ENCODE measurements around the gene SLC39A9. TPM values are rescaled to one million over a fixed set of nuclear protein-coding genes. Genes with fewer than 3 reads are reported as not detected.
A peak's percentile ranks its signal among the peaks of the same experiment; 100 is the strongest.
"Not testable (repeated sequence)": the region's sequence is repeated elsewhere in the genome, so short reads cannot be mapped to it uniquely, and the experiment has no call there.

Gene SLC39A9
- total RNA-seq, 1 experiment from 2014 or later = 85.0 TPM

- DNase-seq (ENCODE audit: low read depth) = not testable (repeated sequence)
These were observed 99.8 kb downstream of the SLC39A9 start for GRCh38 chr14:69498286-69498685.

- no peak for DNase-seq (ENCODE audit: low read depth)
These were observed 100.9 kb downstream of the SLC39A9 start for GRCh38 chr14:69499436-69499835.

GRCh38 chr14:69500096-69500495 lies 101.6 kb downstream of the SLC39A9 start:
- no peak for DNase-seq (ENCODE audit: low read depth)

GRCh38 chr14:69500736-69501135 lies 102.2 kb downstream of the SLC39A9 start:
- no peak for DNase-seq (ENCODE audit: low read depth)

GRCh38 chr14:69501423-69501838 lies 102.9 kb downstream of the SLC39A9 start:
- DNase-seq (ENCODE audit: low read depth) = no peak

GRCh38 chr14:69504775-69505174 lies 106.3 kb downstream of the SLC39A9 start:
- DNase-seq (ENCODE audit: low read depth) = no peak

- DNase-seq (ENCODE audit: low read depth) = peak; percentile 46
These were observed 107.1 kb downstream of the SLC39A9 start for GRCh38 chr14:69505338-69506240.

GRCh38 chr14:69506241-69506595 lies 107.7 kb downstream of the SLC39A9 start:
- no peak for DNase-seq (ENCODE audit: low read depth)

Other genes with a start within 250 kb of the SLC39A9 start
- gene DCAF5, start 245.6 kb upstream of the SLC39A9 start, total RNA-seq (2014; rRNA removed; shearing (Covaris generic)) = 7.7 and 9.5 TPM in 2 replicates
- gene EXD2, start 207.2 kb upstream of the SLC39A9 start, total RNA-seq (2014; rRNA removed; shearing (Covaris generic)) = 11.1 and 13.5 TPM in 2 replicates
- gene GALNT16, start 138.5 kb upstream of the SLC39A9 start, total RNA-seq (2014; rRNA removed; shearing (Covaris generic)) = 7.8 and 12.6 TPM in 2 replicates
- 565 and 597 TPM in 2 replicates for gene ERH, start 393 bp upstream of the SLC39A9 start, total RNA-seq (2014; rRNA removed; shearing (Covaris generic))
- gene PLEKHD1, start 86.0 kb downstream of the SLC39A9 start, total RNA-seq (2014; rRNA removed; shearing (Covaris generic)) = not detected in 2 replicates
- not detected in 2 replicates for gene CCDC177, start 176.2 kb downstream of the SLC39A9 start, total RNA-seq (2014; rRNA removed; shearing (Covaris generic))
- 2.7 and 4.3 TPM in 2 replicates for gene SUSD6, start 212.9 kb downstream of the SLC39A9 start, total RNA-seq (2014; rRNA removed; shearing (Covaris generic))